Kidney glomerular epithelial cell (primary cell): Measurements from ENCODE around the gene CNEP1R1.
A peak's percentile ranks its signal among the peaks of the same experiment; 100 is the strongest.

ENCODE experiments used
- DNase-seq: peaks from one replicate; lab custom pipeline; 2025; lab: John Stamatoyannopoulos, UW

CNEP1R1 gene

DNA sequence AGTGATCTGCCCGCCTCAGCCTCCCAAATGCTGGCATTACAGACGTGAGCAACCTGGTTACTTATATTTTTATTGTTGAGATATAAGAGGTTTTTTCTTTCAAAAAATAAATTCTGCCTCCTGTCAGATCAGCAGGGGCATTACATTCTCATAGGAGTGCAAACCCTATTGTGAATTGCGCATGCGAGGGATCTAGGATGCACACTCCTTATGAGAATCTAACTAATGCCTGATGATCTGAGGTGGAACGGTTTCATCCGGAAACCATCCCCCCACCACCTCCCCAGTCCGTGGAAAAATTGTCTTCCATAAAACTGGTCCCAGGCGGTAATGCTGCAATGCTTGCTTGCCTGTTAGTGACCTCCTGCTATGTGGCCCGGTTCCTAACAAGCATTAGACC, 7.5 kb upstream of the CNEP1R1 start:
- no peak for DNase-seq

GRCh38 chr16:50021544-50021943, 3.5 kb upstream of the CNEP1R1 start:
- DNase-seq: peak; percentile 2

DNA sequence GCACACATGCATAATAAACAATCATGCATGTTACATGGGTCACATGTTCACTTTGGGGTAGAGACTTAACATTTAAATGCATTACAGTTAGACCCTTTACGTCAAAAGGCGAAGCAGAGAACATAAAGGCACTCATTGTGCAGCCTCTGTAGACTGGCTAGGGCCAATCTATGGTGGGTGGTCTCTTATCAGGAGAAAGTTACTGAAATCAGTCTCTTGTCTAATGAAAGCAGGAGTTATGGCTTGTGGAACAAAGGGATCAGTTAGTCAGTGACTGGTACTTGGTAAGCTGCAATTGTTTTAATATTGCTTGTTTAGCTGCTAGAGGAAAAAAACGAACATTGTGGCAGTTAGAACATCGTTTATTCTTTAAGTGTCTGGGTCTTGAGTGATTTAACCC, 1.4 kb upstream of the CNEP1R1 start:
- no peak for DNase-seq

- DNase-seq: no peak
Observed at GRCh38 chr16:50024207-50024606, 818 bp upstream of the CNEP1R1 start.

DNA sequence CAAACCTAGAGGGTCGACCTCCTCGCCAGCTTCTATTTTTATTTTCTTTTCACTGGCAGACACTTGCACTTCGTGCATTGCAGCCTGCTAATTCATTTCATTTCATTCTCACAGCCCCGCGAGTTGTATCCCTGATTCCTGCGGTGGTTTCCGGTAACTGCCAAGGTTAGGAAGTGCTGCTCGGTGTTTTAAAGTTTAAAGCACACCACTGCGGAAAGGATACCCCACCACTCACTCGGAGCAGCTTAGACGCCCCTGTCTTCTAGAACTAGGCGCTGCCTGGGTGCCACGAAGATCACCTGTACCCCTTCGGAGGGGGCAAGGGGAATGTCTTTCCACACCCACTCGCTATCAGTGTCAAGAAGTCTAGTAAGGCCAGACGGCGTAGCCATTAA, 509 bp downstream of the CNEP1R1 start:
- DNase-seq: peak; percentile 21

DNA sequence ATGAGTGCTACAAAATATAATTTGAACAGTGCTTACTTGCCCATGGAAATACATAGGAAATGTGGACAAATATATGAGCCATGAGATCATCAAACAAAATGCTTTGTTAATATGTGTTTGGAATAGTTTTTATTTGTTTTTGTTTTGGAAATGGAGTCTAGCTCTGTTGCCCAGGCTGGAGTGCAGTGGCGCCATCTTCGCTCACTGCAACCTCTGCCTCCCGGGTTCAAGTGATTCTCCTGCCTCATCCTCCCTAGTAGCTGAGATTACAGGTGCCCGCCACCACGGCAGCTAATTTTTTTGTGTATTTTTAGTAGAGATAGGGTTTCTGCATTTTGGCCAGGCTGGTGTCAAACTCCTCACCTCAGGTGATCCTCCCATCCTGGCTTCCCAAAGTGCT, 2.8 kb downstream of the CNEP1R1 start:
- no peak for DNase-seq

- DNase-seq: no peak
Observed at GRCh38 chr16:50035468-50035992, 10.5 kb downstream of the CNEP1R1 start.

DNA sequence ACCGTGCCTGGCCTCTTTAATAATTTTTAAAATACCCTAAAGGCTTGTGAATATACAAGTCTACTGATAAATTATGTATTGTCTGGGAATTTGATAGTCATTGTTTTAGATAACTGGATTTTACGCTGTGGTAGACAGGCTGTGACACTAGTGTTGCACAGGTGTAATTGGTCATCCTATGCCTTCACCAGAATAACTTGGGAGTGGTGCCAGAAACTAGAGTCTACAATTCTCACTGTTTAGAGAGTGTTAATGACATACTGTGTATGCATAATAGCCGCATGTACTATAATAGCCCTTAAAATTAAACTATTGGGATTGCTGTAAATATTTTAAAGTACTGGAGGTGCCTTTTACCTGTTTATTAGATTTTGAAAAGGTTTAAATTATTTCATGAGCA, 11.4 kb downstream of the CNEP1R1 start:
- no peak for DNase-seq

- peak; percentile 12 for DNase-seq
Observed at GRCh38 chr16:50037662-50038220, 12.7 kb downstream of the CNEP1R1 start.

DNA sequence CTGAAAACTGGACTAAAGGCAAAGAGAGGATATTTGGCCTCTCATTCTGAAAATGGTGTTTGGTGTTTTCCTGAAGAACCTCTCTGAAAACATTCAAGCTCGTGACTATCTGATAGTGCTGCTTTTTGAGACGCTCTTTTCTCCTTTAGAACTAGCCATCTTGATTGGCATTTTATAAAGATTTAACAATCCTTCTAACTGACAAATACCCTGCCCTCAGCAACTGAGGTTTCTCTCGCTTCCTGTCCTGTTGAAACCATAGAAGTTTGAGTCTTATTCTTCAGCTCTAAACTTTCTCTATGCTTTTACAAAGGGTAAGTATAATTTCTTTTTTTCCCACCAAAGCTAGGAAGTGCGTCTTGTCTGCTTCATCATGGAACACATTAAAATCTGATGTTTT, 13.3 kb downstream of the CNEP1R1 start:
- DNase-seq: no peak

DNA sequence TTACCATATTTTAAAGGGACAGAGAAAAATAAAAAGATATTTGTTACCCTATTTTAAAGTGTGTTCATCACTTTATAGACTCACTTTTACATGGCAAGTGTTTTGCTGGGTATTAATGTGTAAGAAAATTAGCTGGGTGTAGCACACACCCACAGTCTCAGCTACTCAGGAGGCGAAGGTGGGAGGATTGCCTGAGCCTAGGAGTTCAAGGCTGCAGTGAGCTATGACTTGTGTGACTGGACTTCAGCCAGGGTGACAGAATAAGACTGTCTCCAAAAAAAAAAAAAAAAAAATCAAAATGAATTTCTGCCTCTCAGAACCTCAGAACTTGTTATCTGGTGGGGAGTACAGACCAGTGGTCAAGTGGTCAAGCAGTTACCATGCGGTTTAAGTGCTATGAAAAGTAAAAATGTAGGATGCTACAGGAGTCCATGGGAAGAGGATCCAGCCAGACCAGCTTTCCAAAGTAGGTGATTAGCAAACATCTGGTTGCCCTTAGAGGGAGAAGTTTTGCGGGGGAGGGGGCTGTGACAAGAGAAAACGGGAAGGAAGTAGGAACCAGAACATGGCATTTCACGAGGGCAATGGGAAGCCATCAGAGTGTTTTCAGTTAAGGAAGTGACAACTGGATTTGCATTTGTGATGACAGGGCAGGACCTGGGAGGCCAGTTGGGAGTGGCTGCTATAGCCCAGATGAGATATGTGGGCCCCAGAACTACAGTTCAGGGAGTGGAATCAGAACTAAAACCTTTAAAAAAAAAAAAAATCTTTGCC, 13.9 kb downstream of the CNEP1R1 start:
- no peak for DNase-seq

GRCh38 chr16:50040018-50040417, 15.0 kb downstream of the CNEP1R1 start:
- DNase-seq: no peak

DNA sequence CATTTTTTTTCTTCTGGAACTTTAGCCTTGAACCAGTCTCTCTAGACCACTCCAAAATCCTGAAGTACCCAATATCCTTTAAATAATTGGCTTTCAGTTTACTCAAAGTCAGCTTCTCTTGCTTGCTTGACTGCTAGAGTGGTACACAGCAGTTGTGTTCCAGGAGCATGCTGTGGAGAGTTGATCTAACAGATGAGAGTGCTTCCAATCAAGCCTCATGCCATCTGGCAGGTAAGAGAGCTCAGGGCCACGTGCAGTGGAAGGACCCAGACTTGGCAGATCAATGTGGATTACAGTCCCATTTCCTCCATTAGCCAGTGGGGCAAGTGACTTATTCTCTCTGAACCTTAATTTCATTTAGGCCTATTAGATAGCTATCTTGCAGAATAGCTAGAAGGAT, 15.7 kb downstream of the CNEP1R1 start:
- DNase-seq: no peak

GRCh38 chr16:50043358-50043757, 18.3 kb downstream of the CNEP1R1 start:
- DNase-seq: no peak

- DNase-seq: no peak
Observed at GRCh38 chr16:50045412-50045811, 20.4 kb downstream of the CNEP1R1 start.

DNA sequence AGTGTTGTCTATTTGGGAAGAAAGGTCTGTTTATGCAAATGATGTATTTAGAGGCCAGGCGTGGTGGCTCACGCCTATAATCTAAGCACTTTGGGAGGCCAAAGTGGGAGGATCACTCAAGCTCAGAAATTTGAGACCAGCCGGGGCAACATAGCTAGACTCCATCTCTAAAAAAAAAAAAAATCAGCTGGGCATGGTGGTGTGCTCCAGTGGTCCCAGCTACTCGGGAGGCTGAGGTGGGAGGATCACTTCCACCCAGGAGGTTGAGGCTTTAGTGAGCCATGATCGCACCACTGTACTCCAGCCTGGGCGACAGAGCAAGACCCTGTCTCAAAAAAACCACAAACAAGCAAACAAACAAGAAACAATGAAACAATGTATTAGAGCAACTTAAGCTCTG, 21.8 kb downstream of the CNEP1R1 start:
- no peak for DNase-seq

- DNase-seq: no peak
Observed at GRCh38 chr16:50047864-50048263, 22.8 kb downstream of the CNEP1R1 start.

DNA sequence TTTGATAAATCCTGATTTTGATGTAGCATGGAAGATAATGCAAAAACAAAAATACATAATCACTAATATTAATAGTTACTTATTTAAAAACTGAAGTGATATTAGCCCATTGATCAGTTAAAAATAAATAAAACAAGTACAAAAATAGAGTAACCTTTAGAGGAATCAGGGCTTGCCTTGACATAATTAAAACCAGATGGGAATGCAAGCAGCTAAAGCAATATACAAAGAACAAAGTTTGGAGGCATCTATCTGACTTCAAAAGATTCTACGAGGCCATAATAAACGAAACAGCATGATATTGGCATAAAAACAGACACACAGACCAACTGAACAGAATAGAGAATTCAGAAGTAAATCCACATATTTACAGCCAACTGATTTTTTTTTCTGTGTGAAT, 25.8 kb downstream of the CNEP1R1 start:
- DNase-seq: no peak

- no peak for DNase-seq
Observed at GRCh38 chr16:50056226-50056625, 31.2 kb downstream of the CNEP1R1 start.

GRCh38 chr16:50058091-50058771, 33.2 kb downstream of the CNEP1R1 start:
- DNase-seq: no peak

- no peak for DNase-seq
Observed at GRCh38 chr16:50059111-50059510, 34.1 kb downstream of the CNEP1R1 start.

- no peak for DNase-seq
Observed at GRCh38 chr16:50059669-50060068, 34.6 kb downstream of the CNEP1R1 start.

DNA sequence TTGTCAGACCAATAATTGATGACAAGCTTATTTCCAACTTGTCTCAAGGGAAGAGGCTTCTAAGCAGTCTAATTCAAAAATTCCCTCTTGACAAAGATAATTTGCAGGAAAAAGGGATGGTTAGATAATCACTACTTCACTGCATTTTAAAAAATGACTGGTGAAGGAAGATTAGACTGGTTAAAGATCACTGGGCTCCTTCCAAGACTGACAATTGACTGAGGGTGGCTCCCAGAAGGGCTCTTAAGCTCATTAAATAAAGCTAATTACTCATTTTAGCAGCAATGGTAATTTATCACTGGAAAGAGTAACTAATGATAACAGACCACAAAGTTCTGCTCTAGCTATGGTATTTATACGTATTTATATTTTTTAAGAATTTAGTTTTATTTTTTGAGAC, 36.3 kb downstream of the CNEP1R1 start:
- no peak for DNase-seq
